ENCODE data around the gene SASH1.
"Not testable (repeated sequence)": the region's sequence is repeated elsewhere in the genome, so short reads cannot be mapped to it uniquely, and the experiment has no call there.

Gene SASH1

DNA sequence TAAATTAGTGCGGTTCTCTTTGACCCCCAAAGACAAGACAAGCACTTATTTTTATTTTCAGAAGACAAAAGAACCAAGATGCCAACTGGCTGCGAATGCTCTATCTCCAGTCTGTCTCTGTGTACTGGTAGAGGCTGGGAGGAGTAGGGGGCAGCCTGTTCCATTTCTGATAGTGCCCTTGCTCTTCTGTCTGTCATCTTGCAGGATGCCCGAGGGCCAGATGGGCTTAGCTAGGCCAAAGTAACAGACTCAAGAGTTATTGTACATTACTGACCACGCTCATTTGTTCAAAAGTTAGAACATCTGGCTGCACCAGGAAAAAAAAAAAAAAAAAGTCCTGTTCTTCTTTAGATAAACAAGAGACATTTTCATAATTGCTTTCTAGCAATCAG lies 206.1 kb downstream of the SASH1 start:
- no peak for DNase-seq (ENCODE audit: low spot score)

DNA sequence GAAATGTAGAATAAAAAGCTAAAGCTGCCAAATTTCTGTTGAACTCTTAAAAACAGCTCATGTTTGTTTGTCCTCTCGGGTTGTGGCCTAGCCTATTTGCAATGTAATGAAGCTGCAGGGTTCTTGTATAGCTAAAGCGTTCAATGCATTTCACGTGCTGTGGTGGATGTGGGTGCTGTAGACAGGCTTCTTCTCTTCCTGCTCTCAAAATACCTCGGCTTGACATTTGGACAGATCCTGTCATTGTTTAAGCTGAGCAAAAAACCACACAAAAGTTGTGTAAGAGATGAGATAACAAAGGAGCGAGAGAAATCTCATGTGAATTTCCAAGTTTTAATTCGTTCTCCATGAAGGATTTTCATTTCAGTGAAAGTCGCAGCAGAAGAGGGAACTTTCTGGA lies 207.9 kb downstream of the SASH1 start:
- no peak for DNase-seq (ENCODE audit: low spot score)

DNA sequence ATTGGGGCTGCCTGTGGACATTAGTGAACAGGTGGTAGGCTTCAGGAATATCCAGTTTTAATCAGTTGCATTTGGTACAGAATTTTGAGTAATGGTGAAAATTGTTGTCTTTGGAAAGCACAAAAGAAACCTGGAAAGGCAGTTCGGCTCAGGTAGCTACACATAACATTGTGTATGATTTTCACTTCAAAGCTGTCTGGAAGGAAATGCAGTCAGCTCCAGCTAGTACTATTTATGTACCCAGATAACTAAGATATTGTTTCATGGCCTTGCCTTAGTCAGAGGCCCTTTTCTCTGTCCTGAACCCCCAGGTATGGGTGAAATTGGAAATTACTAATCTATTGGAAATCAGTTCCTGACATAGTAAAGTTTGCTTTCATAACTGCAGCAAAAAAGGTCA lies 208.6 kb downstream of the SASH1 start:
- no peak for DNase-seq (ENCODE audit: low spot score)

DNA sequence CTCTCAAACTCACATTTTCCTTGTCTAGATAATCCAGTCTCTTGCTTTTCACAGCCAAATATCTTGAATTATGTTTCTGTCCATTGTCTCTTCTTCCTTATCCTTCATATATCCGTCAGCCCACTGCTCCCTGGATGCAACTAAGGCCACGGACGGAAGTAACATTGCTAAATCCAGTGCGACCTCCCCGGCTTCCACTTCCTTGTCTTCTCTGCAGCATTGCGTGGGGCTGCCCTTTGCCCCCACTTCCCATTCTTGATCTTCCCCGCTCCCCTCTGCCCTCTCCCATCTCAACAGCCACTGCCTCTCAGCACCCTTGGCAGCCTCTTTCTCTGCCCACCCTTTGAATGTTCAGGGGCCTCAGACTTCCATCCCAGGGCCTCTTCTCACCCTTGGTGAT lies 213.8 kb downstream of the SASH1 start:
- DNase-seq (ENCODE audit: low spot score) = no peak

DNA sequence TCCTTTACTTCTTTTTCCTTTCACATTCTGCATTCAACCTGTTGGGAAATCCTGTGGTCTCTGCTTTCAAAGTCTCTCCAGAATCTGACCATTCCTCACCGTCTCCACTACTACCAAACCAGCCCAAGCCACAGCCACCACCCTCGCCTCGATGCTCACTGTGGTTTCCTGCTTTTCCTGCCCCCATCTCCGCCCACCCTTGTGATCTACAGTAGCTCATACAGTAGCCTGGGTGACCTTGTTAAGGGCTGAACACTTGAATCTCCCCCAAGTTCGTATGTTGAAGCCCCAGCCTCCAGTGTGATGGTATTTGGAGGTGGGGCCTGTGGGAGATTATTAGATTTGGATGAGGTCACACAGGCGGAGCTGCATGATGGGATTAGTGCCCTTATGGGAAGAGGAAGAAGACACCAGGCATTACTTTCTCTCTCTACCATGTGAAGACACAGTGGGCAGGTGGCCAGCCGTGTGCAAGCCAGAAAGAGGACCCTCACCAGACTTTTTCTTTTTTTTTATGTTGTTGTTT lies 215.2 kb downstream of the SASH1 start:
- DNase-seq (ENCODE audit: low spot score) = no peak

DNA sequence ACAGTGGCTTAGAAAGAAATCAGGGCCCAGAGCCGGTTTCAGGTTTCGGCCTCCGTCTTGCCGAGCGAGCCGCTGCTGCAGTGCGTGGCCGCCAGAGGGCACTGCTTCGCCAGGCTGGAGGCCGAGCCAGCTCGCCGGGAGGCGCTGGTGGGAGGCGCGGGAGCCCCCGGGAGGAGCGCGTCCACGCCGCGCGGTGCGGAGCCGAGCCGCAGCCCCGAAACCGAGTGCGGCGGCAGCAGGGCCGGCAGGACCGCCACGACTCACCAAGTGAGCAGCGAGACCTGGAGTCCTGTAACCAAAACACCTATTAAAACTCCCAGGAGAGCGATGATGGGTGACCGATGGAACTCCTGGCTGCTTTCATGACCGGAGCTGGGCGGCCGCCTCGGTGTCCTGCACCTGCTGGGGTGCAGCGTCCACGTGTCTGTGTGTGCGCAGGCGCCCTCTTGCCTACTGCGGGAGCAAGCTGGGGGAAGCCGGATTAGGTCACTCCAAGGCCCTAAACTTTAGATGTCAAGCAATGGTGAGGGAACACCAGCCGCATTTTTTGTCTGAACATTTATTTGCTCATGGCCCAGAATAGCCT lies 217.3 kb downstream of the SASH1 start:
- peak; percentile 49 for DNase-seq (ENCODE audit: low spot score)

DNA sequence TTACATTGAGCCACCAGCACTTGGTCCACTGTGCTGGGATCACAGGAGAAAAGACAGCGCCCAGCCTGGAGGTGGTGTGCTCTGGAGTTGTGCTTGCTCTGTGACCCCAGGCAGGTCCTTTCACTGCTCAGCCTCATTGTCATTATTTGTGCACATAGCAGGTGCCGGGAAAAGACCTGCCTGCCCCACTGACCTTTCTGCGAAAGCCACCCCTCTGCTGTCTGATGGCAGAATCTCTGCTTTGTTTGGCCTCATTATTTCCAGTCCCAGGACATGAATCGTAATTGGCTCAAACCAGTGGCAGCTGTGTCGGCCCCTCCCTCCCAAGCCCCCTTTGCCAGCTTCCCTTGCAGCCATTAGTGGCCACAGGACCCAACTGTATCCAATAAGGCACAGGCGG lies 219.0 kb downstream of the SASH1 start:
- DNase-seq (ENCODE audit: low spot score) = no peak

DNA sequence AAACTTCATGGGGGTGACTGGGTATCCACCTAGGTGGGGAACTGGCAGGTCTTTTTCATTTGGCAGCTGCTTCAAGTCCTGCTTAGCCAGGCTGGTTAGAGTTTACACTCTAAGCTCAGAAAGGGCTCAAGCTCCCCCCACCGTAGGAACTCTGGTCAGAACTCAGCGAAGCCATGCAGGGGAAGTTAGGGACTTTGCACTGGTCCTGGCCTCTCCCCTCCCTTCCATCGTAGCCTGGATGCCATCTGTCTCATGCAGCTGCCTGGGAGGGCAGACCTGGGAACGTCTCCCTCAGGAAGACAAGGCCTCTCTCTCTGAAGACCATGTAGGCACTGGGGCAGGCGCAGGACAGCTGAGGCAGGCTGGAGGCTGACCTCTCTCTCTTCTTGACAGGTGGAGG lies 220.4 kb downstream of the SASH1 start:
- DNase-seq (ENCODE audit: low spot score) = no peak

DNA sequence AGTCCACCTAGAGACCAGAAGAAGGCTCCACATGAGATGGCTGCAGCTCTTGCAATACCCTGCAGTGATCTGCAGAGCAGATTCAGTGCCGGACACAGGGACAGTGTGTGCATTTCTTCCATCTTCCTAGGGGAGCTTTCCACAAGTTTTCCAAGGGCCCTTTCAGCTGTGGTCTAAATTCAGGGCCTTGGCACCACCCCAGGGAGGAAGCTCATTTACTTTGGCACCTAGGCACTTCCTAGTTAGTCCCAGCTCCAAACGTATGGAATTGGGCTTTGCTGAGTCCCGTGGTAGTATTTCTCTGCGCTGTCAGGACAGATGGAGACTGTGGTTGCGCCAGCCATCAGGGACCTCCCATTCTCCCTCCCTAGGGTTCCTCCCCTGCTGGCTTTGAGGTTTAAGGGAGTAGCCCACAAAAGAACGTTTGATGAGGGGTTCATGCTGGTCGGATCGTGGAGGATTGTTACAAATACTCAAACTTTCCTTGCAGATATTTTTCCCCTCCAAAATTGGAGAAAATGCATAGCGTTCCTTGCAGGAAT lies 221.9 kb downstream of the SASH1 start:
- DNase-seq (ENCODE audit: low spot score) = no peak

DNA sequence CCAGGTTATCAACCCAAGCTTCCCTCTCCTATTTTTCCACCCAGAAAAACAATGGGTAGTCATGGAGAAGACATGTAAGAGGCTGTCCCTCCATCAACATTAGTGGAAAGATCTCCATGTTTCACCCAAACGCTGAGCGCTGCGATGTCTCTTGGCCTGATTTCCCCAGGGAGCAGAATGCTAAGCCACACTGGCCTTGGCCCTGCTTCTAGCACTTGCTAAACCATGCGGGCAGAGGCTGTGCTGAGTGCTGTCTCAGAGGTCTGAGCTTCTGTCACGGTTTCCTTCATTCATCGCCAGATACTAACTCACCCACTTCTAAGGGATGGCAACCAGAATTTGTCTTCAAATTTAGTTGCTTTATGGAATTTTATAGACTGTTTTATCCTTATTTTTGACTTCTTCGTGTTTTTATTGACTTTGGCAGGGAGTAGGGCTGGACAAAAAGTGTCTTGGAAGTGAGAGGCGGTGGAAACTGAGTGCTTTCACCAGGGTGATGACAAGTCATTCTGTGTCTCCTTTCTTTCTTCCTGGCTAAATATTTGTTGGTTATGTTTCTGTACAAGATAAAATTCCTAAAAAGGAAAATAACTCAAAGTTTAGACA lies 222.8 kb downstream of the SASH1 start:
- DNase-seq (ENCODE audit: low spot score) = no peak

DNA sequence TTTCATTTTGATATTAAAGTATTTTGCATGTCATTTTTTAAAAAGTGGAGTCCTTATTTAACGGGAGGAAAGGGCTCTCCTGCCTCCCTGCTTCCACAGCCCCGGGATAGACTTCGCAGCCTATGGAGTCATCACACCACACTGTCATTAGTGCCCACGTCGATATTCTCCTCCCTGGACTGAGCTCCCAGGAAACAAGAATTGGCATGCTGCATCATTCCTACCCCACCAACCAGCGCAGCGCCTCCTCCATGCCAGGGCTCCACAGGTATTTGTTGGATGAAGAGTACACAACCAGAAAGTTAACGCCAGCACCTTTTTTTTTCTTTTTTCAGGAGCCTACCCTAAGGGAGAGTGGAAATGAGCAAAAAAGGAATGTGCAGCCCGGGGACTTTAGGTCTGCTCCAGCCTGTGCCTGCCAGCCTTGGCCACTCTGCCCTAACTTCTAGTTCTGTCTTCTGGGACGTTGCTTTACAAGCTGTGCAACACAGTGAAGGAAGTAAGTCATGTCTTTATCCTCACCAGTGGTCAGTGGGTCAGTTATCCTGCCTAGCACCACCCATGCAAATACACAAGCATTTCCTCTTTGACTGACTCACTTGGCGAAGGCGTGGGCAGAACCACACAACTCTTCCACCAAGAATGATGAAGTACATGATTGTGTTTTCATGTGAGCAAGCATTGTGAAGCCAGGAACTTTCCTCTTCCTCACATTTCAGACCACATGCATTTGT lies 223.5 kb downstream of the SASH1 start:
- no peak for DNase-seq (ENCODE audit: low spot score)

DNA sequence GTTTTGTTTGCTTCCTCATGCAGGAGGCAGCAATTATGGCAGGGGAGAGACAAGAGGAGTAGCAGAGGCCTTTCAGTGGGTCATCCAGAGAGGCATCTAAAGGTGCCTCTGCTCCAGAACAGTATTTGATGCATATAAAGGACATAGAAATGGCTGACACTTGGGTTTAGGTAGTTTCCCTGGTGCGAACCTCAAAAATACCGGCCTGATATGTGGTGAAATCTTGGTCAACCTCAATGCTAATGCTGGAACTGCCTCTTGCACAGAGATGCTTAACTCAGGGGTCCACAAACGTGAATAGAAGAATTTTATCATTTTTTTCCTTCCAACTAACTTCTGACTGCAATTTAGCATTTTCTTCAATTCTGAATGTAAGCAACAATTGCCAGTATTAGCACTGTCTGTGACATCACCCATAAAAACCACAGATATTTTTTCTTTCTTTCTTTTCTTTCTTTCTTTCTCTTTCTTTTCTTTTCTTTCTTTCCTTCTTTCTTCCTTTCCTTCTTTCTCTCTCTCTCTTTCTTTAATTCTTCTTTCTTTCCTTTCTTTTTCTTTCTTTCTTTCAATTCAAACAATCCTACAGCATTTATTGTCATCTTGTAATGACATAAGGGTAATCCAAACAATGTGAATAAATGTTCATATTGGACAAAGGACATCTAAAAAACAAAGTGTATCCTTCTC lies 224.2 kb downstream of the SASH1 start:
- no peak for DNase-seq (ENCODE audit: low spot score)

DNA sequence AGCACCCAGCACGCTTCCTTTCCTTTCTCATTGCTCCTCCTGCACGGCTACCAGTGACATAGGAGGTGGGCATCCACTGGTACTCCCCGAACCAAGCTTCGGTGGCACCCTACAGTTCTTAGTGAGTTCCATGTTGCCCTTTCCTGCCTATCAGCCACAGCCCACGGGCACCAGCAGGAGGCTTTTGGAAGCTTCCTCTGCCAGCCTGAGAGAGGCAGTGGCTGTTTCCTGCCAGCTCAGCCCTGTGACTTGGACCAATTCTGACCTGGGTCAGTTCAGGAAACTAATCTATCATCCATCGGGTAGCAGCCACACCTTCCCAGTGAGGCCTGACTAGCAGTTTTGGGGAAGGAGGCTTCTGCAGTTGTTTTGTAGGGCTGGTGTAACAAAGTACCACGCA lies 227.8 kb downstream of the SASH1 start:
- DNase-seq (ENCODE audit: low spot score) = no peak

DNA sequence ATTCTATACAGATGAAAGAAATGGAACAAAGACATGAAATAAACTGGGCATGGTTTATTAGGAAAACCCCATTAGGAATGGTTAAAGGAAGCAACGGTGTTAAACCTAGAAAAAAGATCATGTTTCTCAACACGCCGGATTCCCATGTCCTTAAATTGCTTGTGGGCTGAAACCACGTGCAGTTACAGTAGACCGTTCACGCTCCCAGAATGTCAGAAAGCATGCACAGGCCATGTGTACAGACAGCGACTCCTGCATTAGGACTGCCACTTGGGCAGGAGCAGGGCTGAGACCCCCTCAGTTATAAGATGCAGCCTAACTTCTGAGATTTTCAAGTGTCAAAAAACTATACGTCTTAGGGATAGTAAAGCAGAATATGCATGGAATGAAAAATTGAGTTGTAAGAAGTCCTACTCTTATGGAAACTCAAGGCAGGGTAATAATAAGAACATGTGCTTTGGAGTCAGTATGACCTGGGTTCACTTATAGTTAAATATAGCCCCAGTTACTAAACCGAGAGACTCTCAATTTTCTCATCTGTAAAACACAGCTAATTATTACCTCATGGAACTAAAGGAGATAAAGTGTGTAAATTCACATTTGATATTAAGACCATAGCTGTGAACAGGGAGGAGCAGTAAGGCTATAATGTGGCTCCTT lies 230.2 kb downstream of the SASH1 start:
- DNase-seq (ENCODE audit: low spot score) = no peak

DNA sequence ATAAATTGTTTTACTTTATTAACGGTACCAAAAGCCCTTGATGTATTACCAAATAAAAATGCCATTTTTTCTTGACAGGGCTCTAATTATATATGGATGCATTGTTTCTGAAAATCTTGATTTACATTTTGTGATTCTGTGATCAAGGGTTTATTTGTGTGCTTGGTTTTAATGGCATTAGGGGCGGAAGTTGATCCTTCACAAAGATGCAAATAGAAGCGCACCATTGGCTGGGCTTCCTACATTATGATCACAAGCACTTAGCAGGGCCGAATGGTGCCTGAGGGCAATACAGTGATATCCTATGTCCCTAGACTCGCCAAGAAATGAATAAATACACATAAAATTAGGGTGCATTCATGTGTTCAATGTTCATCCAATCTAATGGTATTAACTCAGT lies 231.3 kb downstream of the SASH1 start:
- no peak for DNase-seq (ENCODE audit: low spot score)

DNA sequence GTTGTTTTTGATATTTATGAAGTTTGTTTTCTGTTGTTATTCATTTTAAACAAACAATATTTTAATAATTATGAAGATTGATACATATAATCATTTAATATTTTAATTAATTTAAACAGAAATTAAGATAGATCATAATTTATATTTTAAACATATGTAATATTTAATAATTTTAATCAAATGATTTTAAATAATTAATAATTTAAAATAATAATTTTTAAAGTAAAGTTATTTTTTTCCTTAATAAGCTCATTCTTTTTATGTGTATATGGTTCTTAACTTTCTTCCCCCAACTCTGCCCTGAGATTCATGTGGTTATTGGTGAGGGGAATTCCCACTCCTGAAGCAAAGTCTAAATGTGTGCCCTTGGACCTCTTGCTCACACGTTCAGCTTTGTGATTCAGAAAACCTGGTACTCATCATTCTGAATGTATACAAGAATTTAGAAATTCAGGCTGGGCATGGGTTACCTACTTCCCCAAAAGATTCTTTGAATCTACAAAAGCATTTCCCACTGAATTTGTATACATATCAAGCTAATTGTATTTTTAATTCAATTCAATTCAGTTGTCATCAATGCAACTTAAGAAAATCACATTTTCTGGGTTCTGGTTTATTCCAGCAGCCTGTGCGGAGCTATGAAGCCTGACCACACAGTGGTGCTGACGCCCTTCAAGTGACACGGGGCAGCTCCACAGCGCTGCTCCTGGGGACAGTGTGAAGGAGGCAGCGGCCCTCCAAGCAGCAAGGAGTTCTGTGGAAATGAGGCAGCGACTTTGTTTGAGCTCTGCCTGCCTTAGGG lies 235.2 kb downstream of the SASH1 start:
- DNase-seq (ENCODE audit: low spot score) = peak; percentile 80

DNA sequence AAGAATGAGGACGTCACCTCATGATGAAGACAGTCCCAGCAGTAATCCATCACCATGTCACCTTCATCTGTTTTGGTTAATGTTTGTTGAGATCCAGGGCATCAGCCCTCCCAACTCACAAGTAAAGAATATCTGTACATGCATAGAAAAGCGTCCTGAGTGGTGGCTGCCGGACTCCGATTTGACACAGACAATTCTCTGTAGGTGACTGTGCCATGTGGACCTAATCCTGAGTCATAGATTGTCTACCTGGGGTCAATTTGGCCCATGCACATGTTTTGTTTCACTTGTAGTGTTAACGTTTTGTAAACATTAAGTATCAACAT lies 235.8 kb downstream of the SASH1 start:
- no peak for DNase-seq (ENCODE audit: low spot score)

DNA sequence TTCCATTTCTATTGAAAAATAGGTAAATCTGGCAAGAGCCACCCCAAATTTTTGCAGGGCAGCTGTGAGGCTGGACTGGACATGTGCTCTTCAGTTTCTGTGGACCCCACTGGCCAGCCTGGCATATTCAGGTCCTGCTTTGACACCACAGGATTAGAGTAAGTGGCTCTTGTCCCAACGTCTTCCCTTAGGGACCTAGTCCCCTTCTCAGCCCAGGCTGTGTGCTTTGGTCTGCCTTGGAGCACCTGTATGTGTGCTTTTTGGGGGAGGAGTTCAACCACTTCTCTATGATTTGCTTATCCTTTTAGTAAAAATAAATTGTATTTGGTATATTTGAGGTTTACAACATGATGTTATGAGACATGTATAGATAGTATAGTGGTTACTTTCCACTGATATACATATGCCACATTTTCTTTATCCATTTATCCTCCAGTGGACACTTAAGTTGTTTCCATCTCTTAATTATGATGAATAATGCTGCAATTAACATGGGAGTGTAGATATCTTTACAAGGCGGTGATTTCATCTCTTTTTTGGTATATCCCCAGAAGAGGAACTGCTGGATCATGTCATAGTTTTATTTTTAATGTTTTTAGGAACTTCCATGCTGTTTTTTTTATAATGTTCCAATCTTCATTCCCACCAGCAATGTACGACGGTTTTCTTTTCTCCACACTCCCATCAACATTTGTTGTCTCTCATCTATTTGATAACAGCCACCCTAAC lies 236.4 kb downstream of the SASH1 start:
- DNase-seq (ENCODE audit: low spot score) = no peak

DNA sequence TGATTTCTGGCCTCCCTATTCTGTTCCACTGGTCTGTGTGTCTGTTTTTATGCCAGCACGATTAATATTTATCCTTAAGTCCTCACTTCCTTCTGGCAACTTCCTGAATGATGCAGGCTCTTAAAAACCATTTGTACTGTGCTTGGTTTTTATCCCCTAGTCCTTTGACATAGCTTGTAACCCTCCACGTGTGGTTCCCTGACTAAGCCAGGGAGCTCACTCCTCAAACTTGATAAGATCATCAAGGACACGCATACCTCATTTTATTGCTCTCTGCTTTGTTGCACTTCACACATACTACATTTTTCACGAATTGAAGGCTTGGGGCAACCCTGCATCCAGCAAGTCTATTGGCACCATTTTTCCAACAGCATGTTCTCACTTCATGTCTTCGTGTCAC lies 237.8 kb downstream of the SASH1 start:
- no peak for DNase-seq (ENCODE audit: low spot score)

DNA sequence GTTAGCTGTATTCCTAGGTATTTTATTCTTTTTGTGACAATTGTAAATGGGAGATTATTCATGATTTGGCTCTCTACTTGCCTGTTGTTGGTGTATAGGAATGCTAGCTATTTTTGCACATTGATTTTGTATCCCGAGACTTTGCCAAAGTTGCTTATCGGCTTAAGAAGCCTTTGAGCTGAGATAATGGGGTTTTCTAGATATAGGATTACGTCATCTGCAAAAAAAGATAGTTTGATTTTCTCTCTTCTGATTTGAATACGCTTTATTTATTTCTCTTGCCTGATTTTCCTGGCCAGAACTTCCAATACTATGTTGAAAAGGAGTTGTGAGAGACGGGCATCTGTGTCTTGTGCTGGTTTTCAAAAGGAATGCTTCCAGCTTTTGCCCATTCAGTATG lies 241.0 kb downstream of the SASH1 start:
- DNase-seq (ENCODE audit: low spot score) = no peak

DNA sequence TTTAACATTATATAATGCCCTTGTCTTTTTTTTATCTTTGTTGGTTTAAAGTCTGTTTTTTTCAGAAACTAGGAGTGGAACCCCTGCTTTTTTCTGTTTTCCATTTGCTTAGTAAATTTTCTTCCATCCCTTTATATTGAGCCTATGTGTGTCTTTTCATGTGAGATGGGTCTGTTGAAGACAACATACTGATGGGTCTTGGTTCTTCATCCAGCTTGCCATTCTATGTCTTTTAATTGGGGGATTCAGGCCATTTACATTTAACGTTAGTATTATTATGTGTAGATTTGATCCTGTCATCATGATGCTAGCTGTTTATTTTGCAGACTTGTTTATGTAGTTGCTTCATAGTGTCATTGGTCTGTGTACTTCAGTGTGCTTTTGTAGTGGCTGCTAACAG lies 243.0 kb downstream of the SASH1 start:
- not testable (repeated sequence) for DNase-seq (ENCODE audit: low spot score)

All from NAMALWA (cell line).